ENCODE data around the gene BCKDHB. TPM values are rescaled to one million over a fixed set of nuclear protein-coding genes. Genes with fewer than 3 reads are reported as not detected.

BCKDHB gene
- polyA plus RNA-seq, 3 donors = 8.3 to 29.8 (median 9.8) TPM

DNA sequence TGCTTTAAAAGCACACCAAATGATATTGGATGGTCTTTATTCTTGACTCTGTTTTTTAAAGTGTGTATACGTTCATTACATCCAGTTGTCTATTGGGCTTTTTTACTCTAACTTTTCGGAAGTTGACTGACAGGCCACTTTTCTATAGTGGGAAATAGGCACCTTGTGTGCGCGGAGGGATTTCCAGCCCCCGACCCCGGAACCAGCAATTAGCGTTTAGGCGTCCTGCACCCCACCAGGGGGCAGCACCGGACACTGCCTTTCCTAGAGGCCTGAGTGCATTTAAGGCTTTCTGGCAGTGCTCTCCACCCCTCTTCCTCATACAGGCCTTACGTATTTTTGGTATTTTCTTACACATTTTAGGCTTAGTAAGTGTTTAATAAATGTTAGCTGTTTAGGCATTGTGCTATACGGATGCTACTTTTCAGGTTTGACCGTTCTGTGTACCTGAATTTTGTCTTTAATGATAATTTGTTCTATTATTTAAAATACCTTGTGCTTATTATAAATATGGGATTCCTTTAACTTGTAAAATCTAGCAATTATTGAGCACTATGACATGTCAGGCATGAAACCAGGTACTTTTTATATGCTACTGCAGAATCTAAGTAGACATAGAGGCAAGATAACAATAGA lies 231.8 kb downstream of the BCKDHB start:
- no peak overlapping the region for H3K27ac ChIP-seq (ENCODE audit: low read depth, low read length)
- 49 to 54% (median 50%) methylated on average over 12 of the region's 12 CpGs for WGBS, 3 donors

DNA sequence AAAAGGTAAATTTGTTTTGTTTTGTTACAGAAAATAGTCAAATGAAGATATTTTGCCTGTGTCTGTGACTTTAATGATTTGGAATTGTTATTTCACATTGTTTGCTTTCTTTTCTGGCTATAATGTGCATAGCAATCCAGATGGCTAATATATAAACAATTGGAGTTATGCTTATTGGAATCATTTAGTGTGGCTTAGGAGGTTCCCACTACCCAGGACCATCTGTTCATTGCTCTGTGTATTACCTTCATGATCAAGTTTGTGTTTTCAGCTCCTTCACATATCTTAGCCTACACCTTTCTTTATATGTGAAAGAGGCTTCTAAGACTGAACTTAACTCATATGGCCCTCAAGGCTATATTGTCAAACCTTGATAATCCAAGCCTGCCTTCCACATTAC lies 232.9 kb downstream of the BCKDHB start:
- no peak overlapping the region for H3K27ac ChIP-seq (ENCODE audit: low read depth, low read length)

DNA sequence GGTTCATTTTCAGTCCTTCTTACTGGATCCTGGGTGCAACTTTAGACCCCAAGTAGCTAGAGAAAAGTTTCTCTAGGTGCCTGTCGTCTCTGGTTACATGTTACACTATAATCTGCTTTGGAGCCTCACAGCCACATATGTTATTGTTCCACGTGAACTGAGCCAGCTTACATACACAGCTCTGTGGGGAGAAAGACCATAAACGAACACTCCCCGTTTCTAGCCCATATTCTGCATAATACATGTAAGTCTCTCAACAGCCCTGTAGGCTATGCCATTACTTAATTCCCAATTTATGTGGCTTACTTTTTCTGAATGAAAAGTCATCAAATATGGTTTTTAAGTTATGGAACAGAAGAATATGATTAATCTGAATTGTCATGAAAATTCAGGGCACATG lies 233.8 kb downstream of the BCKDHB start:
- no peak overlapping the region for H3K27ac ChIP-seq (ENCODE audit: low read depth, low read length)
- WGBS, 3 donors = 85 to 95% (median 93%) methylated on average over 4 of the region's 4 CpGs

DNA sequence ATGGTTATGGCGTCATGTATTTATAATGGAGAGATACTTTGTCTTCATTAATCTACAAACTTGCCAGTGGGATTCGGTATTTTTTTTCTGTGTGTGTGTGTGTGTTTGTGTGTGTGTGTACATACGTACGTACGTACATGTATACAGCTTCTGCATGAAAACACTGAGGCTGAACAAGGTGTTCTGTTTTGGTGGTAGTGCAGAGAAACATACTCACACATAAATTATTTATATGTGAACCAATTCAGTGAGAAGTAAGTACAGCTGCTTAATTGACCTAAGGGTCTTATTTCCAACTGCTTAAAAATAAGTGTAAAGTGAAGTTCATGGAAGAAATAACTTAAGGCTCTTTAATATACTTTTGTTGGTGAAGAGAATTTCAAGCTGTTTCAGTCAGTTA lies 234.2 kb downstream of the BCKDHB start:
- no peak overlapping the region for H3K27ac ChIP-seq (ENCODE audit: low read depth, low read length)
- 75 to 85% (median 79%) methylated on average over 5 of the region's 5 CpGs for WGBS, 3 donors

DNA sequence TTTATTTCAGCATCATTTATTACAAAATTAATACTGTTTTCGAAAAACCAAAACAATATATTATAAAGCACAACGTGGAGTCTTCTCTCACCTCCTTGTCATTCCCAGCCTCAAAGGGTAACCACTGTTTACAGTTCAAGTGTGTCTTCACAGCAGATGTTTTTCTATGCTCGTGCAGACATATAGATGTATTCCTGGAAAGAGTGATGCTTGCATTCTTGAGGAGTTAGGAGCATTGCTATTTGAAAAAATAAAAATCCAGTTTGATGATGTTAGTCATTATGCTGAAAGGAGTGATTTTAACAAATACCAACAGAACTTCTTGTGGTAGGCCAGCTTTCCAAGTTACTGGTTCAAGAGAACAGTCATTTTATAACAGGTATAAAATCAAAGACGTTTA lies 234.9 kb downstream of the BCKDHB start:
- no peak overlapping the region for H3K27ac ChIP-seq (ENCODE audit: low read depth, low read length)
- 52 to 71% (median 58%) methylated on average over 4 of the region's 4 CpGs for WGBS, 3 donors

DNA sequence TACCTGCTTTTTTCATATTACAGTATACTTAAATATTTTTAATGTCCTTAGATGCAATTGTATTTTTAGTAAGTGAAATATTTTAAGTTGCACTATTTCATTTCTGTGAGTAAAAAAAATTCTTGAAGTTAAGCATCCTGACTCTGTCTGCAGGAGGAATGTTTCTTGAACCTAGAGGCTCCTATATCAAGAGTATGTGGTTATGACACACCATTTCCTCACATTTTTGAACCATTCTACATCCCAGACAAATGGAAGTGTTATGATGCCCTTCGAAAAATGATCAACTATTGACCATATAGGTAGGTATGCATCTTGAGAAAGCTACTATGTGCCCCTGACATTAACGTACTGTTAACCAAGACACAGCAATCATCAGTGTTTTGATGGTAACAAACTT lies 237.0 kb downstream of the BCKDHB start:
- H3K27ac ChIP-seq (ENCODE audit: low read depth, low read length) = no peak overlapping the region
- 92 to 98% (median 95%) methylated on average over 2 of the region's 2 CpGs for WGBS, 3 donors

DNA sequence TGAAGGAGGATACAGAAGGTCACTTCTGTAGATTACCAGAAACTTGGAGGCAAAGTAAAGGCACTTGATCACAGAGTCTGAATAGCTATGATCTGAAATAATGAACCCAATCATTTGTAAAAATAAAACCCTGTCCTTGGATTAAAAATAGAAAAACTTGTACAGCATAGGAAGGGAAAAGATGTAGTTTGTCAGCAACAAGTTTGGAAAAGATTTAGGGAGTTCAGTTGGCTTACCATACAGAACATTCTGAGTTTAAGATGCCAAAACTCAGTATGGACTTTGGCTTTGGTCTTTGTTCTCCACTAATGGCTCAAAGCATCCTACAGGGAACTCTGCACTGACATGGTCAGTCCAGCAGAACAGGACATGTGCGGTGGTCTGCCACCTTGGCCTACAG lies 240.6 kb downstream of the BCKDHB start:
- 96 to 97% (median 97%) methylated on average over 1 of the region's 1 CpG for WGBS, 3 donors
- H3K27ac ChIP-seq (ENCODE audit: low read depth, low read length) = no peak overlapping the region

DNA sequence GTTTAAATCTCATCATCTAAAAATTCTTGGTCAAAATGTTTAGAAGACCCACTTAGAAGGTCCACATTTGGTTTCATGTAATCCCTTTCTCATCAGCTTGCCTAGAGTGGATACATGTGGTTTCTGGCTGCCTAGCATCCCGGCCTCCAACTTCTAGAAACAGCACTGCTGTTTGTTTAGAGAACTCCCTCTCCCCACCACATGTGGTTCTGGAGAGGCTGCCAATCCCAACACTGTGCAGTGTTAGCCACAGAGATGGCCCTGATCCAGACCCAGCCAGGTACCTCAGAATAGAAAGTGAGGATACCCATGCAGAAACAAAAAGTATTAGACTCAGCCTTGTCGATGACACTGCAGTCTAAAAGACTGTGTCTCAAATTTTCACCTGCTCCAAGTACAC lies 241.8 kb downstream of the BCKDHB start:
- no peak overlapping the region for H3K27ac ChIP-seq (ENCODE audit: low read depth, low read length)
- WGBS, 3 donors = 90 to 99% (median 92%) methylated on average over 2 of the region's 2 CpGs

DNA sequence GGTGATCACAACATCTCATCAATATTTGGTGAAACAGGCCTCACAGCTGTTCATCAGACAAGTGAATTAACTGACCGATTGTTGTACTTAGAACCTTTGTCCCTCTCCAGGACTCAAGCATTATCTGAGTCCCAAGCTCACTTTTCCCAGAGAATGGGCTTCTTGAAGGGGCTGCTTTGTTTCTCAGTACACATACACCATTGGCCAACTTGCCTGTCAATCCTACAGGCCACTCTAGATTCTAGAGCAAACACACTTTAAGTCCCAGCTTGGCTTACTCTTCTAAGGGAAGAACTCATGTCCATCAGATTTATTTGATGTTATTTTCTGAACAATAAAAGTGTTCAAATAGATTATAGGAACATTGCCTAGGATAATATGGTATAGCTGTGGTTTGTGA lies 249.5 kb downstream of the BCKDHB start:
- no peak overlapping the region for H3K27ac ChIP-seq (ENCODE audit: low read depth, low read length)
- WGBS, 3 donors = 89 to 96% (median 90%) methylated on average over 1 of the region's 1 CpG

DNA sequence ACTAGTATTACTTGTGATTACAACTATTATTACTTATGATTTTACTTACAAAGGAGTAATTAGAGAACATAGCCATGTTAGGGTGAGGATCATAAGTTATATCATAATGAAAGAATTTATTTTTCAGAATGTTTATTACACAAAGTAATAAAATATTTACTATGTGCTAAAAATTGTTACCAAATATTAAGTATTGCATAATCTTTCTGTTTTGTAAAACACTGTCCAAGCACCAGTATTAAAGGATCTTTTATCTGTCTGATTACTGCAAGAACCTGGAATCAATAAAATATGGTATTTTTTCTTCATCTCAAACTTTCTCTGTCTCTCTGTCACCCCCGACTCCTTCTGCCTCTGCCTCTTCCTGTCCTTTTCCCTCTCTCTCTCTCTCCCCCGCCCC lies 250.1 kb downstream of the BCKDHB start:
- WGBS, 3 donors = 59 to 71% (median 64%) methylated on average over 1 to 2 of the region's 2 CpGs
- H3K27ac ChIP-seq (ENCODE audit: low read depth, low read length) = no peak overlapping the region

DNA sequence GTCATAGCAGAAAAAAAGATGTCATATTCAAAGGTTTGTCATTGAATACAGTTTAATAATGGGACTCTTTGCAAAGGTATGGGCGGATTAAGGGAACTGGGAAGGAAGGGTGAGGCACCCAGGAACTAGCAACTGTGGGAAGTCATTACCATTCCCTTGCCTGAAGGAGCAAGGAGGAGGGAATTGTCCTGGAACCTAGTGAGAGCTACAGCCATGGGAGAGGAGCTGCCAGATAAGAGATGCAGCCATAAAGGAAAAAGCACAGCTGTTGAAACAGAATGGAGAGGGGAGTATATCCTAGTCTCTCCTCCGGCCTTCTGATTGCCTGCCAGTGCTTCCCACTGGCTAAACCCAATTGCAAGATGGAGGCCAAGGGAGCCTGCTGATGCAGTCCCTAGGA lies 250.6 kb downstream of the BCKDHB start:
- 76 to 83% (median 80%) methylated on average over 2 of the region's 2 CpGs for WGBS, 3 donors
- H3K27ac ChIP-seq (ENCODE audit: low read depth, low read length) = no peak overlapping the region

DNA sequence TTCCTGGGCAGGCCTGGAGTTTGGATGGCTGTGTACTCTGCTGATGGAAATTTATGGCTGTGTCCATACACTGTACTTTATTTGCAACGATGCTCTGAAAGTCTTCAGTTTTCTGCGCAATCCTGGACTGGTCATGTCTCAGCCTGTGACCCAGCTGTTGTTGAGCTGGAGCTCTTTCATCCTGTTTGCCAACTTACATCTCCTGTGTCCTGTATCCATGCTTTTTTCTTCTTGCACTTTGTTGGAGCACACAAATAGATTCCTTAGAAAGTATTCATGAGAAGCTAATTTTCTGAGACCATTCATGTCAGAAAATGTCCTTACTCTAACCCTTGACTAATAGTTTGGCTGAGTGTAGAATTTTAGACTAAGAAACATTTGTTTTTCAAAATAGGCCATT lies 251.2 kb downstream of the BCKDHB start:
- 63 to 91% (median 74%) methylated on average over 2 of the region's 2 CpGs for WGBS, 3 donors
- H3K27ac ChIP-seq (ENCODE audit: low read depth, low read length) = no peak overlapping the region

DNA sequence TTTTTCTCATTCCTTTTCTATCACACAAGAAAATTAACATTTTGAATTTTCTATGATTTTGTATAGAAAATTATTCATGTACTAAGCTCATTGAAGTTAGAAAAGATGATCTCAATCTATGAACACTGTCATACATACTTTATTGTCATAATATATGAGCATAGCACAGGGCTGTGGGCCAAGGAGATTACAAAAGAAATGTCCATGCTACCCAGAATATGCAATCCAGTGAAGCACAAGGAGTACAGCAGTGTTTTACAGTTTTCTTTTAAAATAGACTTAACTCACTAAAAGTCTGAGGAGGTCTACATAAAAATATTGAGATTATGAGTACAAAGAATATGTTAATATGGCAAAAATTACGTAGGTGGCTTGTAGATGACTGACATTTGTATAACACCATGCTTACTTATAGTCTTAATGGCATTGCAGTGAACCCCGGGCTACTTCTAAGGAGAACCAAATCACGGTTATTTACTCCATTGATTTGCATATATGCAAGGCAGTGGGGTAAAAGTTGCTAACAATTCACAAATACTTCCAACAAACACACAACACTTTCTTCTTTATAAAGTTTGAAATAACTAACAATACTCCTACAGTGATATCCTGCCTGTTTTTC lies 257.1 kb downstream of the BCKDHB start:
- H3K27ac ChIP-seq (ENCODE audit: low read depth, low read length) = no peak overlapping the region
- WGBS, 3 donors = 88 to 93% (median 88%) methylated on average over 3 of the region's 3 CpGs

DNA sequence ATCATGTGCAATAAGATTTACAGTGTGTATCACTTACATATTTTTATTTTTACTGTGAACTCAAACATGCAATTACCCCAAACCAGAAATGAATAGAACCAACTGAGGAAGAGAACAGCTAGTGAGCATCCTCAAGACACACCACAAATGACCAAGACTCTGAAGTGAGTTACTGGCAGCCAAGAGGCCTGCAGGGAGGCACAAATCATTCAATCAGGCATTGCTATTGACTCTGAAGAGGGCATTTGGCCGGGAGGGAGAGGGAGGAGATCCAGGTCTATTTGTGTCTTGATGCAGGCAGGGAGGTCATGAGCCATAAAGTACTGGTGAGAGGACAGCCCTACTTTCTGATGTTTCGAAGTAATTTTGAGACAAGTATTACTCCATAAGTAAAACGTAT lies 257.7 kb downstream of the BCKDHB start:
- WGBS, 3 donors = 89 to 91% (median 90%) methylated on average over 3 of the region's 3 CpGs
- H3K27ac ChIP-seq (ENCODE audit: low read depth, low read length) = no peak overlapping the region

DNA sequence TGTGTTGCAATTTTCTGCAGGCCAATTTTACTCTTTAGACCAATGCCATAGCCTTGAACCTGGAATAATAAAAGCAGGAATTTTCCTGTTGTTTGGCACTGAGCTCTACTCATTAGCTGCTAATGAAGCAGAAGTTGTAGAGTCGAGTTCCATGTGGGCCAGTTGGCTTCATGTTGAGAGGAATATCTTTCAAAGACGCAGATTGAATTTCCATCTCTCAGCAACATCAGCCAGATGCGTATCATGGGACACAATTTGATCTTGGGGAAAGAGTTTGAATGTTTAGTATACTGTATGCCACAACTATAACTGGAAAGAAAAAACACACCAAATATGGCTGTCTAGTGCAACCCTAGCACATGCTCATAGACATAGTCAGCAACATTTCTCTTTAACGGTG lies 259.6 kb downstream of the BCKDHB start:
- WGBS, 3 donors = 62 to 88% (median 86%) methylated on average over 4 of the region's 4 CpGs
- H3K27ac ChIP-seq (ENCODE audit: low read depth, low read length) = no peak overlapping the region

DNA sequence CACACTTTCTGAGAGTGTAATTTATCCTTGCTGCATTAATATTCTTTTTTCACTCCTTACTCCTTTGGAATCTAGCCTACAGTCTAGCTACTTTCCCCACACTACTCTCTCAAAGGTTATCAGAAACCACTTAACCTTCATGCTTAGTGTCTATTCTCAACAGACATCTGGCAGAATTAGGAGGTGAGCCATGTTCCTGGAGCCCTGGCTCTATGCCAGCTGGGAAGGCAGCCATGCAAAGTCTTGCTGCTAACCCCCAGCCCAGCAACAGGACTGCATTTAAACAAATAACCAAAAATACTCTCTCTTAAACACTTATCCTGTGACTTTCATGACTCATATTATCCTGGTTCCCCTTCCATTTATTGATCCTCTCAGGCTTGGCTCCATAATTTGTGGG lies 260.2 kb downstream of the BCKDHB start:
- H3K27ac ChIP-seq (ENCODE audit: low read depth, low read length) = no peak overlapping the region

DNA sequence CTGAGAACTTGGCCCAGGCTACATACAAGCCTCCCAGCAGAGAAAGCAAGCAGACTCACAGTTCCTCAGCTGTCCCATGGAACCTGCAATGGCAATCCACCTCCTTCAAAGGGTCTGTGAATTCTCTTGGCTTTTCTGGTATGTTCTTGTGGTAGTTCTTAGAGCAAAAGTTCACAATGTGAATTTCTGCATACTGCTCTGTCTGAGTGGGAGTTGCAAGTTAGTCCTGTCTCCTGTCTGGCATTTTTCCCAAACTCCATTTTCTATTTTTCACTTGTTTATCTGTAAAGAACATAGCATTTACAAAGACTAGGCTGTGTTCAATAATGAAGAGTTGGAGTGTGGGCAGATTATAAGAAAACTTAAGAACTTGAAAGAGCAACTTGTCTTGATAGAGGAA lies 269.9 kb downstream of the BCKDHB start:
- no peak overlapping the region for H3K27ac ChIP-seq (ENCODE audit: low read depth, low read length)

DNA sequence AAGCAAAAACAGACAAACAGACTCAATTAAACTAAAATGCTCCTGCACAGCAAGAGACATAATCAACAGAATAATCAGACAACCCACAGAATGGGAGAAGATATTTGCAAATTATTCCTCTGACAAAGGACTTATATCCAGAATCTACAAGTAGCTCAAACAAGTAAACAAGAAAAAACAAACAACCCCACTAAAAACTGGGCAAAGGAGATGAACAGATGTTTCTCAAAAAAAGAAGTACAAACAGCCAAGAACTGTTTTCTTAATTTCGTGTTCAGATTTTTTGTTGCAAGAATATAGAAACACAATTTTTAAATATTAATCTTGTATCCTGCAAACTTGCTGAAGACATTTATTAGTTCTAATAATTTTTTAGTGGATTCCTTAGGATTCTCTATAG lies 274.1 kb downstream of the BCKDHB start:
- H3K27ac ChIP-seq (ENCODE audit: low read depth, low read length) = no peak overlapping the region
- WGBS, 3 donors = 68 to 86% (median 84%) methylated on average over 1 of the region's 1 CpG

DNA sequence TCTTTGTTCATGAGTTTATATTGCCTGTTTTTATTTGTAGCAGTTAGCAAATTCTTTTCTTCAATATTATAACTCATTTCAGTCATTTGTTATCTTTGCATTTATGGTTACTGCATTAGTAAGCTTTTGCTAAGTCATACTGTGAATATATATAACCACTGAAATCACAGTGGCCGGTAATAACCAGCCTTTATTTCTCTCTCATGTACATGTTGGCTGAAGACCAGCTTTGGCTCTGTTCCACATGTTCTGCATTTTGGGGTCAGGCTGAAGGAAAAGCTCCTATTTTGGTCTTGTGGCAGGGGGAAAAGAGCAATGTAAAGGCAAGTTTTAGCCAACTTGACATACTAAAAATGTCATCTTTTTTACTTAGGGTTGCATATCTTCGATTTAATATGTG lies 276.3 kb downstream of the BCKDHB start:
- no peak overlapping the region for H3K27ac ChIP-seq (ENCODE audit: low read depth, low read length)
- WGBS, 3 donors = 47 to 55% (median 52%) methylated on average over 2 of the region's 2 CpGs

DNA sequence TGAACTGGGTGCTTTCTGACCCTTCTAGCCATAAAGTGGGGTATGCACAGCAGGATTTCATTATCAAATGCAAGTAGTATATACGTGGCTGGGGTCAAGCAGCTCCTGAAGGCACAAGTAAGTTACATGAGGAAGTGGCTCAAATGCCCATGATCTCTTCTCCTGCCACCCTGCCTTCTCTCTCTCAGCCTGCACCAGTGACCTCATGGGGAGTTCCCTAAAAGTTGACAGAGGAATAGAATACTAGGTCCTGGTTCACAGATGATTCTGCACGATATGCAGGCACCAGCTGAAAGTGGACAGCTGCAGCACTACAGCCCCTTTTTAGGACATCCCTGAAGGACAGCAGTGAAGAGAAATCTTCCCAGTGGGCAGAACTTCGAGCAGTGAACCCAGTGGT lies 282.0 kb downstream of the BCKDHB start:
- 85 to 90% (median 88%) methylated on average over 3 of the region's 3 CpGs for WGBS, 3 donors
- no peak overlapping the region for H3K27ac ChIP-seq (ENCODE audit: low read depth, low read length)

Data from adipose tissue (tissue), 3 donors.